Stomach (tissue), 9 donors: ENCODE results near the gene SSUH2. TPM values are rescaled to one million over a fixed set of nuclear protein-coding genes. Genes with fewer than 3 reads are reported as not detected.

Source experiments
- DNase-seq, 2 donors: peaks; one replicate each; pipeline versions ENCODE4 v3.0.0 to v3.0.0-alpha.2; 2013 to 2019
- H3K27ac ChIP-seq, 5 donors: fragments of 200-600 bp in 4 of 5; sonication (generic) in 4 of 5; one replicate each; pipeline ENCODE4 v1.5.1; 2013 to 2019; ENCODE audit warnings: mild to moderate bottlenecking in 1 of 5, moderate library complexity in 1 of 5
- H3K27me3 ChIP-seq, 3 donors: fragments of 200-600 bp; sonication (generic); one replicate each; pipeline ENCODE4 v1.5.1; 2017 to 2019; ENCODE audit warnings: mixed run types in 1 of 3
- H3K36me3 ChIP-seq, 4 donors: fragments of 200-600 bp; sonication (generic); 1 replicate in 3 of 4; 2 replicates in 1 of 4; pipeline ENCODE4 v1.5.1; 2016 to 2019
- H3K4me1 ChIP-seq, 4 donors: fragments of 200-600 bp; sonication (generic); one replicate each; pipeline ENCODE4 v1.5.1; 2016 to 2019
- H3K4me3 ChIP-seq, 4 donors: fragments of 200-600 bp; sonication (generic) in 3 of 4; one replicate each; pipeline ENCODE4 v1.5.1; 2016 to 2019; ENCODE audit warnings: mild to moderate bottlenecking in 1 of 4
- H3K9me3 ChIP-seq, 4 donors: fragments of 200-600 bp; sonication (generic); one replicate each; pipeline ENCODE4 v1.5.1; 2016 to 2019
- EP300 ChIP-seq: sonication (generic); formaldehyde crosslinking; IDR thresholded peaks from one replicate; pipeline ENCODE4 v1.6.1; 2017; ENCODE audit warnings: antibody characterized with exemption
- POLR2A ChIP-seq, 4 donors: fragments of 450-650 bp; IDR thresholded peaks; one replicate each; pipeline ENCODE4 v1.6.1; 2016; ENCODE audit warnings: antibody characterized with exemption in 4 of 4, control low read depth in 2 of 4, mild to moderate bottlenecking in 1 of 4, moderate library complexity in 1 of 4
- POLR2AphosphoS5 ChIP-seq, 3 donors: sonication (generic); formaldehyde crosslinking; IDR thresholded peaks; one replicate each; pipeline ENCODE4 v1.6.1; 2016; ENCODE audit warnings: antibody characterized with exemption in 3 of 3
- WGBS, 5 donors: extraction: QIAGEN DNeasy Blood & Tissue Kit in 3 of 5; methylation state at CpG; one replicate each; pipeline versions ENCODE4 v1.1.5 to v1.1.7; 2013 to 2018; 5-methylcytosine and 5-hydroxymethylcytosine counted together
- intact Hi-C: fragments of 100-400 bp; cut with DNase I; formaldehyde crosslinking; loops from one replicate; pipeline ENCODE4 v1.15.1; 2023; ENCODE audit warnings: low total_unique reads
- polyA plus RNA-seq, 3 donors: library from polyadenylated mRNA; stranded (reverse); fragments of 200-250 nt; gene quantifications; one replicate each; pipeline ENCODE4 v1.2.3, GENCODE V29; 2013
- total RNA-seq, 5 donors: library from RNA; depleted of rRNA; stranded (reverse); fragments of >200 nt; gene quantifications; one replicate each; pipeline versions ENCODE4 v1.1.0 to v1.2.3, GENCODE V29; 2014 to 2016
- TF ChIP-seq, protein P1 (sequence below), 7 experiments: fragments of 450-650 bp in 4 of 7; fragments of 200-600 bp in 3 of 7; sonication (generic) in 3 of 7; IDR thresholded peaks; one replicate each; pipeline ENCODE4 v1.5.1; 2016 to 2019; ENCODE audit warnings: antibody characterized with exemption in 7 of 7, control low read depth in 2 of 7, mild to moderate bottlenecking in 1 of 7
- donor health status: healthy with polysubstance abuse.
- donor health status: Bipolar disorder and iron deficiency.
- donor health status: healthy.

SSUH2 gene
- total and polyA plus RNA-seq, 8 donors = 0.35 to 6.3 (median 1.0) TPM; not detected in 2

DNA sequence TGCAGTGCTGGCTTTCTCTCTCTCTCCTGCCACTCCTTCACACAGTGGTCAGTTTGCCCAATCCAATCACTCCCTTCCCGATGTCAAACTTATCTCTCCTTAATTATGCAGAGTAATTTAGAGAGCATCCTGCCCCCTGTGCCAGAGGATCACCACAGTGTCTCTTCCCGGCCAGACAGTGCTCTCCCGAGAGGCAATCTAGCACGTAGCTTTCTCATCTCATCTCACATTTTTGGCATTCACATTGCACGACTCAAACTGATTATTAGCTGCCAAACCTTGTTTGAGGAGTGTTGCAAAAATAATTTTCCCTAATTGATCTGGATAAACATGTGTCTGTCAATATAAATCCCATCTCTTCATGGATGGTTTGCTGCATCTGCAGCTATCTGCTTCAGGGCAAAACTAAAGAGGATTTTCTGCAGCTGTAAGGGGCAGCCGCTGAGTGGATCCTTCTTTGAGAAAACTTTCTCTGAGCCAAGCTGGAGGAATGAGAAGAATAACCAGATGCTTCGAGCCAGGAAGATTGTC is 37.8 kb downstream of the SSUH2 start:
- Histone ChIP-seq H3K36me3 (no peaks in the 10 kb centered on the region), H3K9me3 (no peaks in the 10 kb centered on the region), H3K4me1 (peaks cover 7 to 21% (median 11%) of the 10 kb centered on the region in 4 donors), H3K27me3 (no peaks in the 10 kb centered on the region), H3K27ac (no peak overlapping the region), H3K4me3 (no peak overlapping the region)
- intact Hi-C loops = loop anchor here (10.0 kb wide), 1 partner anchor 172 kb away; no protein-coding TSS in a partner anchor
- TF ChIP-seq POLR2A (IDR thresholded peaks at IDR 0.05) (no peak), POLR2AphosphoS5 (IDR thresholded peaks at IDR 0.05) (no peak), EP300 (no peak)
- TF ChIP-seq, protein P1, sequence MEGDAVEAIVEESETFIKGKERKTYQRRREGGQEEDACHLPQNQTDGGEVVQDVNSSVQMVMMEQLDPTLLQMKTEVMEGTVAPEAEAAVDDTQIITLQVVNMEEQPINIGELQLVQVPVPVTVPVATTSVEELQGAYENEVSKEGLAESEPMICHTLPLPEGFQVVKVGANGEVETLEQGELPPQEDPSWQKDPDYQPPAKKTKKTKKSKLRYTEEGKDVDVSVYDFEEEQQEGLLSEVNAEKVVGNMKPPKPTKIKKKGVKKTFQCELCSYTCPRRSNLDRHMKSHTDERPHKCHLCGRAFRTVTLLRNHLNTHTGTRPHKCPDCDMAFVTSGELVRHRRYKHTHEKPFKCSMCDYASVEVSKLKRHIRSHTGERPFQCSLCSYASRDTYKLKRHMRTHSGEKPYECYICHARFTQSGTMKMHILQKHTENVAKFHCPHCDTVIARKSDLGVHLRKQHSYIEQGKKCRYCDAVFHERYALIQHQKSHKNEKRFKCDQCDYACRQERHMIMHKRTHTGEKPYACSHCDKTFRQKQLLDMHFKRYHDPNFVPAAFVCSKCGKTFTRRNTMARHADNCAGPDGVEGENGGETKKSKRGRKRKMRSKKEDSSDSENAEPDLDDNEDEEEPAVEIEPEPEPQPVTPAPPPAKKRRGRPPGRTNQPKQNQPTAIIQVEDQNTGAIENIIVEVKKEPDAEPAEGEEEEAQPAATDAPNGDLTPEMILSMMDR (IDR thresholded peaks at IDR 0.05) = no peak
- no peak for DNase-seq
- WGBS, 5 donors = 45 to 68% (median 63%) methylated on average over 7 of the region's 7 CpGs

DNA sequence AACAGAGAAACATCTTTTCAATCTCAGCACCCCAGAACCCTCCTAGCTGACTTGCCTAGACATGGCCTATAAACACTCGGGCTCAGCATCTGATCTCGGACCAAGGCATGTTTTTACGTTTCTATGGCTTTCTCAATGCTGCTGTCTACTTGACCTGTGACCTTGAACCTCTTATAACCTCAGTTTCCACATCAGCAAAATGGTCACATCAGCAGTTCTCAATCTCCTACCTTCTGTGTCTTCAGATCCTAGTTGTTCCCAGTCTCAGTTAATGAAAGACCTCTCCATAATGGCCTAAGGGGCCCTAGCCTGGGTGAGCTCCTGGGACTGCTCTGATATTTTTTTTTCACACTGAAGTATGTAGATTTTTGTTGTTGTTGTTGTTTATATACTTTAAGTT is 39.6 kb downstream of the SSUH2 start:
- Histone ChIP-seq H3K36me3 (no peaks in the 10 kb centered on the region), H3K27ac (no peak overlapping the region), H3K27me3 (no peaks in the 10 kb centered on the region), H3K9me3 (no peaks in the 10 kb centered on the region), H3K4me1 (peaks cover 0 to 21% (median 11%) of the 10 kb centered on the region in 4 donors), H3K4me3 (no peak overlapping the region)
- TF ChIP-seq POLR2AphosphoS5 (IDR thresholded peaks at IDR 0.05) (no peak), POLR2A (IDR thresholded peaks at IDR 0.05) (no peak), EP300 (no peak)
- TF ChIP-seq, protein P1 (IDR thresholded peaks at IDR 0.05) = no peak
- no peak for DNase-seq
- intact Hi-C loops = loop anchor here (10.0 kb wide), 1 partner anchor 170 kb away; no protein-coding TSS in a partner anchor
- WGBS, 5 donors = 87 to 97% (median 90%) methylated on average over 3 of the region's 3 CpGs

DNA sequence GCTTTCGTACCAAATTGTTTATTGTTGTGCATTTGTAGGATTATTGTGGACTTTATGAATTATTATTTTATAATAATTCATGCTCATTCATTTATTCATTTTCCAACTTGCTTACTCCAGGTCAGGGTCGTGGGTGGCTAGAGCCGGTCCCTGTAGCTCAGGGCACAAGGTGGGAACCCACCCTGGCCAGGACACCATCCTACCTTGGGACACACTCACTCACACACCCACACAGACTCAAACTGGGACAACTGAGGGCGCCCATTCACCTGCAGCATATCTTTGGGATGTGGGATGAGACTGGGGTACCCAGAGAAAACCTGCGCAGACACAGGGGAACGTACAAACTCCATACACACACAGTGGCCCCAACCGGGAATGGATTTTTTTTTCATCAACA is 40.6 kb downstream of the SSUH2 start:
- no peak overlapping the region for H3K4me3 ChIP-seq
- no peaks in the 10 kb centered on the region for H3K9me3 ChIP-seq
- no peaks in the 10 kb centered on the region for H3K27me3 ChIP-seq
- DNase-seq = no peak
- TF ChIP-seq, protein P1 (IDR thresholded peaks at IDR 0.05) = no peak
- TF ChIP-seq POLR2A (IDR thresholded peaks at IDR 0.05) = no peak
- no peak for TF ChIP-seq POLR2AphosphoS5 (IDR thresholded peaks at IDR 0.05)
- TF ChIP-seq EP300 = no peak
- no peaks in the 10 kb centered on the region for H3K36me3 ChIP-seq
- H3K4me1 ChIP-seq = peaks cover 0 to 21% (median 11%) of the 10 kb centered on the region in 4 donors
- 93 to 95% (median 95%) methylated on average over 7 of the region's 7 CpGs for WGBS, 5 donors
- no peak overlapping the region for H3K27ac ChIP-seq
- intact Hi-C loops = loop anchor here (10.0 kb wide), 1 partner anchor 169 kb away; no protein-coding TSS in a partner anchor

DNA sequence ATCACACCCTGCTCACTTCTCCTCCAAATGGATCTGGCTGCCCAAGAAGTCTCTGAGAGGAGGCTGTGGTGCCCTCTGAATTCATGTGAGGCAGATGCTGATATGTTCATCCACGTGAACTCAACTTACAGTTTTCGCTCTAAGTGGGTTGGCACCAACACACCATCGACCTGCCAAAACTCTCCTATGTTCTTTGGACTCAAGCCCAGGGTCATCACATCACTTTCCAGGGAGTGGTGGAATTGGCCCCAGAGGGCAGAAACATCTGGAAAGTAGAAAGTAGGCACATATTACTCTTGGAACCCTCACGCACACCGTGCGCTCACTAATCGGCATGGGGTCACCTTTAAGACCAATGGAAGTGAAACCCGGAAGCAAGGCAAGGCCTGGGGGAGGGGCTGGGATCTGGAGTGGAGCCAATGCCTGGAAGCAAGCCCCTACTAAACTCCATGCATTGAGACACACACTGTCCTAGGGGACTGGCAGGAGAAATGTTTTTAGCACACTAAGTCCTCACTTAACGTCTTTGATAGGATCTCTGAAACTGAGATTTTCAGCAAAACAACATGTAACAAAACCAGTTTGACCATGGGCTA is 41.4 kb downstream of the SSUH2 start:
- H3K4me1 ChIP-seq = peaks cover 0 to 21% (median 11%) of the 10 kb centered on the region in 4 donors
- WGBS, 5 donors = 47 to 64% (median 52%) methylated on average over 9 of the region's 9 CpGs
- DNase-seq = peak in 1 of 2 donors; percentile 47
- H3K4me3 ChIP-seq = no peak overlapping the region
- no peaks in the 10 kb centered on the region for H3K36me3 ChIP-seq
- no peak for TF ChIP-seq POLR2AphosphoS5 (IDR thresholded peaks at IDR 0.05)
- no peak for TF ChIP-seq EP300
- TF ChIP-seq, protein P1 (IDR thresholded peaks at IDR 0.05) = no peak
- TF ChIP-seq POLR2A (IDR thresholded peaks at IDR 0.05) = no peak
- no peak overlapping the region for H3K27ac ChIP-seq
- H3K9me3 ChIP-seq = no peaks in the 10 kb centered on the region
- no peaks in the 10 kb centered on the region for H3K27me3 ChIP-seq
- intact Hi-C loops = loop anchor here (10.0 kb wide), 1 partner anchor 168 kb away; no protein-coding TSS in a partner anchor
